Stomach (tissue), 9 donors: ENCODE measurements around the gene MTMR12. TPM values are rescaled to one million over a fixed set of nuclear protein-coding genes. Genes with fewer than 3 reads are reported as not detected.
"Not testable (repeated sequence)": the region's sequence is repeated elsewhere in the genome, so short reads cannot be mapped to it uniquely, and the experiment has no call there.

Experiments used
- DNase-seq, 2 donors: peaks; one replicate each; pipeline versions ENCODE4 v3.0.0 to v3.0.0-alpha.2; 2013 to 2019
- H3K27ac ChIP-seq, 5 donors: fragments of 200-600 bp in 4 of 5; sonication (generic) in 4 of 5; one replicate each; pipeline ENCODE4 v1.5.1; 2013 to 2019; ENCODE audit warnings: mild to moderate bottlenecking in 1 of 5, moderate library complexity in 1 of 5
- H3K27me3 ChIP-seq, 3 donors: fragments of 200-600 bp; sonication (generic); one replicate each; pipeline ENCODE4 v1.5.1; 2017 to 2019; ENCODE audit warnings: mixed run types in 1 of 3
- H3K36me3 ChIP-seq, 4 donors: fragments of 200-600 bp; sonication (generic); 1 replicate in 3 of 4; 2 replicates in 1 of 4; pipeline ENCODE4 v1.5.1; 2016 to 2019
- H3K4me1 ChIP-seq, 4 donors: fragments of 200-600 bp; sonication (generic); one replicate each; pipeline ENCODE4 v1.5.1; 2016 to 2019
- H3K4me3 ChIP-seq, 4 donors: fragments of 200-600 bp; sonication (generic) in 3 of 4; one replicate each; pipeline ENCODE4 v1.5.1; 2016 to 2019; ENCODE audit warnings: mild to moderate bottlenecking in 1 of 4
- H3K9me3 ChIP-seq, 4 donors: fragments of 200-600 bp; sonication (generic); one replicate each; pipeline ENCODE4 v1.5.1; 2016 to 2019
- CTCF ChIP-seq, 7 experiments: fragments of 450-650 bp in 4 of 7; fragments of 200-600 bp in 3 of 7; sonication (generic) in 3 of 7; IDR thresholded peaks; one replicate each; pipeline ENCODE4 v1.5.1; 2016 to 2019; ENCODE audit warnings: antibody characterized with exemption in 7 of 7, control low read depth in 2 of 7, mild to moderate bottlenecking in 1 of 7
- EP300 ChIP-seq: sonication (generic); formaldehyde crosslinking; IDR thresholded peaks from one replicate; pipeline ENCODE4 v1.6.1; 2017; ENCODE audit warnings: antibody characterized with exemption
- POLR2A ChIP-seq, 4 donors: fragments of 450-650 bp; IDR thresholded peaks; one replicate each; pipeline ENCODE4 v1.6.1; 2016; ENCODE audit warnings: antibody characterized with exemption in 4 of 4, control low read depth in 2 of 4, mild to moderate bottlenecking in 1 of 4, moderate library complexity in 1 of 4
- POLR2AphosphoS5 ChIP-seq, 3 donors: sonication (generic); formaldehyde crosslinking; IDR thresholded peaks; one replicate each; pipeline ENCODE4 v1.6.1; 2016; ENCODE audit warnings: antibody characterized with exemption in 3 of 3
- WGBS, 5 donors: extraction: QIAGEN DNeasy Blood & Tissue Kit in 3 of 5; methylation state at CpG; one replicate each; pipeline versions ENCODE4 v1.1.5 to v1.1.7; 2013 to 2018; 5-methylcytosine and 5-hydroxymethylcytosine counted together
- intact Hi-C: fragments of 100-400 bp; cut with DNase I; formaldehyde crosslinking; loops from one replicate; pipeline ENCODE4 v1.15.1; 2023; ENCODE audit warnings: low total_unique reads
- polyA plus RNA-seq, 3 donors: library from polyadenylated mRNA; stranded (reverse); fragments of 200-250 nt; gene quantifications; one replicate each; pipeline ENCODE4 v1.2.3, GENCODE V29; 2013
- total RNA-seq, 5 donors: library from RNA; depleted of rRNA; stranded (reverse); fragments of >200 nt; gene quantifications; one replicate each; pipeline versions ENCODE4 v1.1.0 to v1.2.3, GENCODE V29; 2014 to 2016
- donor health status: healthy with polysubstance abuse.
- donor health status: Bipolar disorder and iron deficiency.
- donor health status: healthy.

Gene MTMR12
- total and polyA plus RNA-seq, 8 donors = 7.2 to 51.9 (median 38.8) TPM

DNA sequence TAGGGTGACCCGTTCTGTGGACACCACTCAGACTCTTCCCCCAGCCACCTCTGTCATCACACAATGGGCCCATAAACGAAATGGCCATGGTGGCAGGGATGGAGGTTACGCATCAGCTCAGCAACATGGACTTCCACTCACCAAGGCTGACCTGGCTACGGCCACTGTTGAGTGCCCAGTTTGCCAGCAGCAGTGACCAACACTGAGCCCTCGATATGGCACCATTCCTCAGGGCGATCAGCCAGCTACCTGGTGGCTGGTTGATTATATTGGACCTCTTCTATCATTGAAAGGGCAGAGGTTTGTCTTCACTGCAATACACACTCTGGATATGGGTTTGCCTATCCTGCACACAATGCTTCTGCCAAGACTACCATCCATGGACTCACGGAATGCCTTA lies 21.1 kb downstream of the MTMR12 start:
- 81 to 97% (median 92%) methylated on average over 7 of the region's 7 CpGs for WGBS, 5 donors

GRCh38 chr5:32290922-32291321 lies 21.8 kb downstream of the MTMR12 start:
- Histone ChIP-seq H3K27ac (no peak overlapping the region), H3K4me1 (peaks cover 14 to 64% (median 42%) of the 10 kb centered on the region in 4 donors), H3K4me3 (no peak overlapping the region), H3K27me3 (no peaks in the 10 kb centered on the region), H3K9me3 (no peaks in the 10 kb centered on the region), H3K36me3 (peaks cover 4 to 43% (median 19%) of the 10 kb centered on the region in 4 donors)
- intact Hi-C loops = no loop called here
- TF ChIP-seq EP300 (no peak), POLR2AphosphoS5 (IDR thresholded peaks at IDR 0.05) (no peak), CTCF (IDR thresholded peaks at IDR 0.05) (no peak), POLR2A (IDR thresholded peaks at IDR 0.05) (no peak)
- WGBS, 5 donors = 82 to 98% (median 96%) methylated on average over 5 of the region's 5 CpGs
- DNase-seq = no peak

More for the DNA sequence above, 21.1 kb downstream of the MTMR12 start:
- H3K27ac ChIP-seq = no peak overlapping the region
- H3K36me3 ChIP-seq = peaks cover 7 to 44% (median 26%) of the 10 kb centered on the region in 4 donors
- H3K4me3 ChIP-seq = no peak overlapping the region
- intact Hi-C loops = no loop called here
- peaks cover 10 to 64% (median 40%) of the 10 kb centered on the region in 4 donors for H3K4me1 ChIP-seq
- no peaks in the 10 kb centered on the region for H3K9me3 ChIP-seq
- no peaks in the 10 kb centered on the region for H3K27me3 ChIP-seq
- DNase-seq = no peak
- TF ChIP-seq POLR2AphosphoS5 (IDR thresholded peaks at IDR 0.05) = no peak
- no peak for TF ChIP-seq CTCF (IDR thresholded peaks at IDR 0.05)
- no peak for TF ChIP-seq EP300
- no peak for TF ChIP-seq POLR2A (IDR thresholded peaks at IDR 0.05)

DNA sequence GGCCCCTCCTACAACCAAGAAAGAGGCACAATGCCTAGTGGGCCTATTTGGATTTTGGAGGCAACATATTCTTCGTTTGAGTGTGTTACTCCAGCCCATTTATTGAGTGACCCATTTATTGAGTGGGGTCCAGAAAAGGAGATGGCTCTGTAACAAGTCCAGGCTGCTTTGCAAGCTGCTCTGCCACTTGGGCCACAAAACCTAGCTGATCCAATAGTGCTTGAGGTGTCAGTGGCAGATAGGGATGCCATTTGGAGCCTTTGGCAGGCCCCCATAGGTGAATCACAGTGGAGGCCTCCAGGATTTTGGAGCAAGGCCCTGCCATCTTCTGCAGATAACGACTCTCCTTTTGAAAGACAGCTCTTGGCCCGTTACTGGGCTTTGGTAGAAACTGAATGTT lies 22.2 kb downstream of the MTMR12 start:
- DNase-seq, H3K9me3 ChIP-seq, intact Hi-C loops, H3K27me3 ChIP-seq, H3K27ac ChIP-seq, H3K4me3 ChIP-seq: not testable (repeated sequence)
- Histone ChIP-seq H3K36me3 (peaks cover 0 to 39% (median 15%) of the 10 kb centered on the region in 4 donors), H3K4me1 (peaks cover 15 to 68% (median 44%) of the 10 kb centered on the region in 4 donors)
- 87 to 100% (median 93%) methylated on average over 3 of the region's 3 CpGs for WGBS, 5 donors

DNA sequence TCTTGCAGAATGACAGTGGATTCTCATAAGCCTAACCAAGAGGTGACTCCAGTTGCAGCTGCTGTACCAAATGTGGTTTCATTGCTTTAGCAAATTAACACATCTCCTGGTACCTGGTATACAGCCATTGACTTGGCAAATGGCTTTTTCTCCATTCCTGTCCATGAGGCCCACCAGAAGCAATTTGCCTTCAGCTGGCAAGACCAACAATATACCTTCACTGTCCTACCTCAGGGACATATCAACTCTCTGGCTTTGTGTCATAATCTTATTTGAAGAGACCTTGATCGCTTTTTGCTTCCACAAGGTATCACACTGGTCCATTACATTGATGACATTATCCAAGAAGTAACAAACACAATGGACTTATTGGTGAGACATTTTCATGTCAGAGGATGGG lies 22.8 kb downstream of the MTMR12 start:
- Histone ChIP-seq H3K36me3 (peaks cover 0 to 33% (median 12%) of the 10 kb centered on the region in 4 donors), H3K4me1 (peaks cover 15 to 70% (median 47%) of the 10 kb centered on the region in 4 donors)
- DNase-seq, H3K4me3 ChIP-seq, intact Hi-C loops, H3K9me3 ChIP-seq, H3K27me3 ChIP-seq, H3K27ac ChIP-seq: not testable (repeated sequence)
- WGBS, 5 donors = 96 to 100% (median 100%) methylated on average over 1 of the region's 1 CpG

DNA sequence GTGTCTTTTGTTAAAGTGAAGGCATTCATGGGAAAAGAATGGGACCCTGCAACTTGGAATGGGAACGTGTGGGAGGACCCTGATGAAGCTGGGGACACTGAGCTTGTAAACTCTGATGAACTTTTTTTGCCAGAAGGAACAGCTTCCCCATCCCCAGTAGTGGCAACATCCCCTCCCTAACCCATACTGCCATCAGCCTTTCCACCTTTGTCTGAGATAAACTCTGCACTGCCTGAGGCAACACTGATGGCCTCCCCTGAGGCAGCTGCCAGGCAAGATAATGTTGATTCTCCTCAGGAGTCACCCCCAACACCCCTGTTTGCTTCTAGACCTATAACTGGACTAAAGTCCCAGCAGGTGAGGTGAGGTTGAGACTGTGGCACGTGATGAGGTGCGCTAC lies 24.6 kb downstream of the MTMR12 start:
- intact Hi-C loops, H3K9me3 ChIP-seq, H3K27me3 ChIP-seq, DNase-seq, H3K4me3 ChIP-seq: not testable (repeated sequence)
- 77 to 88% (median 84%) methylated on average over 3 of the region's 3 CpGs for WGBS, 5 donors
- Histone ChIP-seq H3K27ac (peak overlapping the region in 1 of 5 donors; percentile 35), H3K36me3 (peaks cover 0 to 17% (median 5%) of the 10 kb centered on the region in 4 donors), H3K4me1 (peaks cover 24 to 76% (median 54%) of the 10 kb centered on the region in 4 donors)

- H3K9me3 ChIP-seq, DNase-seq, H3K4me3 ChIP-seq, intact Hi-C loops, H3K27me3 ChIP-seq: not testable (repeated sequence)
- 43 to 64% (median 57%) methylated on average over 3 of the region's 3 CpGs for WGBS, 5 donors
- Histone ChIP-seq H3K4me1 (peaks cover 25 to 76% (median 52%) of the 10 kb centered on the region in 4 donors), H3K27ac (peak overlapping the region in 2 of 5 donors; percentile 3 to 35), H3K36me3 (peaks cover 0 to 15% (median 5%) of the 10 kb centered on the region in 4 donors)
These were observed 25.2 kb downstream of the MTMR12 start for GRCh38 chr5:32287525-32287924.
